T-cell (primary cell): ENCODE results near the gene CSNK1D. TPM values are rescaled to one million over a fixed set of nuclear protein-coding genes. Genes with fewer than 3 reads are reported as not detected.

Source experiments
- ATAC-seq, 4 experiments: fragments of 200-7000 bp in 3 of 4; fragments of 150-1000 bp in 1 of 4; cut with Tn5 transposase; replicated peaks in 1 of 4; 1 replicate in 3 of 4; 2 replicates in 1 of 4; pipeline ENCODE4 v1.10.0; 2021; ENCODE audit warnings: moderate library complexity in 3 of 4, mild to moderate bottlenecking in 2 of 4, moderate number of reproducible peaks in 1 of 4
- CTCF ChIA-PET, 2 donors: fragments of 300-600 bp; sonication (Branson Sonifier 250); formaldehyde crosslinking; loops; one replicate each; lab custom pipeline; 2022; ENCODE audit warnings: antibody characterized with exemption in 2 of 2; lab: Charles Lee
- POLR2A ChIA-PET, 2 donors: fragments of 300-600 bp; sonication (Branson Sonifier 250); formaldehyde crosslinking; loops; one replicate each; lab custom pipeline; 2022; ENCODE audit warnings: antibody characterized with exemption in 2 of 2; lab: Charles Lee
- DNase-seq, 35 experiments: peaks; one replicate each; pipeline versions ENCODE4 v3.0.0 to v3.0.0-alpha.2; 2013 to 2023
- H3K27ac ChIP-seq: one replicate; pipeline ENCODE4 v1.5.1; 2013; ENCODE audit warnings: low read length
- H3K27me3 ChIP-seq, 2 experiments: replicated peaks in 1 of 2; 1 replicate in 1 of 2; 2 replicates in 1 of 2; pipeline versions ENCODE4 v1.6.1 to v1.7.0; 2013; ENCODE audit warnings: low read length in 1 of 2, mixed read lengths in 1 of 2; ENCODE audit not compliant: control insufficient read depth in 2 of 2, insufficient read depth in 2 of 2; ENCODE audit errors: extremely low read depth in 1 of 2
- H3K36me3 ChIP-seq, 2 donors: 1 replicate in 1 of 2; 2 replicates in 1 of 2; pipeline versions ENCODE4 v1.6.1 to v1.7.0; 2013; ENCODE audit warnings: low read length in 1 of 2; ENCODE audit not compliant: control insufficient read depth in 2 of 2, insufficient read depth in 1 of 2; ENCODE audit errors: extremely low read depth in 1 of 2
- H3K4me1 ChIP-seq, 2 experiments: 1 replicate in 1 of 2; 2 replicates in 1 of 2; pipeline versions ENCODE4 v1.6.1 to v1.7.0; 2013; ENCODE audit warnings: low read length in 2 of 2, mixed read lengths in 1 of 2; ENCODE audit not compliant: insufficient read depth in 2 of 2, control insufficient read depth in 1 of 2; ENCODE audit errors: extremely low read depth in 1 of 2
- H3K4me3 ChIP-seq, 2 donors: 1 replicate in 1 of 2; 2 replicates in 1 of 2; pipeline versions ENCODE4 v1.5.1 to v1.7.0; 2013; ENCODE audit warnings: mild to moderate bottlenecking in 2 of 2, low read length in 1 of 2, moderate library complexity in 1 of 2; ENCODE audit not compliant: control insufficient read depth in 1 of 2; ENCODE audit errors: extremely low read depth in 1 of 2
- H3K9me3 ChIP-seq: 2 replicates; pipeline ENCODE4 v1.7.0; 2013
- H3K27ac Mint-ChIP-seq, 2 donors: one replicate each; pipeline ENCODE4 v1.8.0; 2020 to 2021; ENCODE audit warnings: mild to moderate bottlenecking in 2 of 2, mixed read lengths in 2 of 2
- H3K27me3 Mint-ChIP-seq, 2 donors: one replicate each; pipeline ENCODE4 v1.8.0; 2021 to 2022; ENCODE audit warnings: mixed read lengths in 2 of 2
- H3K36me3 Mint-ChIP-seq: one replicate; pipeline ENCODE4 v1.8.0; 2021; ENCODE audit warnings: mixed read lengths
- H3K4me1 Mint-ChIP-seq, 3 donors: one replicate each; pipeline ENCODE4 v1.8.0; 2020 to 2022; ENCODE audit warnings: mixed read lengths in 3 of 3, mild to moderate bottlenecking in 1 of 3
- H3K4me3 Mint-ChIP-seq, 3 donors: one replicate each; pipeline ENCODE4 v1.8.0; 2020 to 2022; ENCODE audit warnings: mild to moderate bottlenecking in 3 of 3, mixed read lengths in 3 of 3, moderate library complexity in 3 of 3
- H3K9me3 Mint-ChIP-seq, 3 donors: one replicate each; pipeline ENCODE4 v1.8.0; 2020 to 2022; ENCODE audit warnings: mixed read lengths in 3 of 3
- WGBS: methylation state at CpG from one replicate; pipeline ENCODE4 v1.1.5; 2013; ENCODE audit warnings: missing lambda C conversion rate; ENCODE audit not compliant: insufficient coverage; 5-methylcytosine and 5-hydroxymethylcytosine counted together
- total RNA-seq, 35 experiments: library from RNA in 6 of 35; stranded (reverse) in 6 of 35; fragments of 120-200 nt in 1 of 35; gene quantifications; one replicate each; pipeline versions ENCODE4 v1.2.1 to v1.2.4 and lab custom pipeline; 2013 to 2026

The CSNK1D gene
- total RNA-seq, 5 donors from 2014 or later (not counting 1 experiment from before 2014, with no cell fraction given), result 177 to 273 (median 194) TPM

DNA sequence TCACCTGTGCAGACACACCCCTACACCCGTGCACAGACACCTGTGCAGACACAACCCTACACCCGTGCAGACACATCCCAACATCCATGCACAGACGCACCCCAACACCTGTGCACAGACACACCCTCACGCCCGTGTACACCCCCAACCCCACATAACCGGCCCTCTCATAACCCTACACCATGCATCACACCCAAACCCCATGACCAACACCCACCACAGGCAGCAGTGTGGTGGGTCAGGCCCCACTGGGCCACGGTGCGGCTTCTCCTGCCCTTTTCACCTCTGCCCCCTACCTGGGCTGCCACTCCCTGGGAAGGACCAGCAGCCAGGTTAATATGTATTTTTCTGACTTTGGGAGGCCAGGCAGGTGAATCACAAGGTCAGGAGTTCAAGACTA lies 48.8 kb downstream of the CSNK1D start:
- H3K36me3 ChIP-seq, result no peaks in the 10 kb centered on the region
- DNase-seq, result no peak
- Mint-ChIP-seq H3K4me3 (no peak overlapping the region), H3K9me3 (no peaks in the 10 kb centered on the region), H3K36me3 (no peaks in the 10 kb centered on the region), H3K27me3 (no peaks in the 10 kb centered on the region), H3K27ac (no peak overlapping the region), H3K4me1 (peaks cover 3 to 5% (median 5%) of the 10 kb centered on the region in 3 donors)
- peaks cover 14 to 24% of the 10 kb centered on the region in 2 experiments for H3K4me1 ChIP-seq
- no peak for ATAC-seq
- no peaks in the 10 kb centered on the region for H3K9me3 ChIP-seq
- peaks cover 0 to 7% of the 10 kb centered on the region in 2 experiments for H3K27me3 ChIP-seq
- no peak overlapping the region for H3K4me3 ChIP-seq
- 81% methylated on average over 6 of the region's 8 CpGs for WGBS
- no peak overlapping the region for H3K27ac ChIP-seq
- ChIA-PET POLR2A (no interaction called here), CTCF (no interaction called here)

DNA sequence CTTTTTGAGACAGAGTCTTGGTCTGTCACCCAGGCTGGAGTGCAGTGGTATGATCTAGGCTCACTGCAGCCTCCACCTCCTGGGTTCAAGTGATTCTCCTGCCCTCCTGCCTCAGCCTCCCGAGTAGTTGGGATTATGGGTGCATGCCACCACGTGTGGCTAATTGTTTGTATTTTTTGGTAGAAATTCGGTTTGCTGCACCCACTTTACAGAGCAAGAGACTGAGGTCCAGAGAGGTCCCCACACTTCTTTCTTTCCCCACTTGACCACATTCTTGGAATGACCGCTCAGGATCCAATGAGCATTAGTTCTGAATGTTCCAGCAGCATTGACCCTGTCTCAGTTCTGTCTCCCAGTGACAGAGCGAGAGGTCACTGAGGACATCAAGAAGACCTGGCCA lies 50.0 kb downstream of the CSNK1D start:
- DNase-seq (no peak), ATAC-seq (no peak)
- H3K4me1 ChIP-seq, result peaks cover 10 to 17% of the 10 kb centered on the region in 2 experiments
- peak overlapping the region in 1 of 2 donors; percentile 27 for H3K27ac Mint-ChIP-seq
- peaks cover 0 to 7% of the 10 kb centered on the region in 2 experiments for H3K27me3 ChIP-seq
- H3K9me3 Mint-ChIP-seq, result no peaks in the 10 kb centered on the region
- no peaks in the 10 kb centered on the region for H3K9me3 ChIP-seq
- ChIA-PET POLR2A (no interaction called here), CTCF (no interaction called here)
- no peak overlapping the region for H3K27ac ChIP-seq
- peaks cover 0 to 5% (median 2%) of the 10 kb centered on the region in 3 donors for H3K4me1 Mint-ChIP-seq
- no peaks in the 10 kb centered on the region for H3K36me3 Mint-ChIP-seq
- H3K27me3 Mint-ChIP-seq, result no peaks in the 10 kb centered on the region
- H3K4me3 Mint-ChIP-seq, result no peak overlapping the region
- H3K4me3 ChIP-seq, result no peak overlapping the region
- no peaks in the 10 kb centered on the region for H3K36me3 ChIP-seq
- WGBS, result 80% methylated on average over 4 of the region's 5 CpGs

DNA sequence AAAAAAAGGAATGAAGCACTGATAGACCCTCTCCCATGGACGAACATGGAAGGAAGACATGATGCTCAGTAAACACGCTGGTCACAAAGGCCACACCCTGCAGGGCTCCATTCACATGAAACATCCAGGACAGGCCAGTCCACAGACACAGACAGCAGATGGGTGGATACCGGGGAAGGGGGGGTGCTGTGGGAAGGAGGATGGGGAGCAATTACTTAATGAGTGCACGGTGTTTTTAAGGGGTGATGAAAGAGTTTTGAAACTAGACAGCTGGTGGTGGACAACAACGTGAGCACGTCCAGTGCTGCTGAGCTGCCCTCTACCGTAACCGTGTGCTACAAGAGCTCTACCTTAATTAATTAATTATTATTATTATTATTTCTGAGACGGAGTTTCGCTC lies 50.7 kb downstream of the CSNK1D start:
- ChIA-PET POLR2A (no interaction called here), CTCF (no interaction called here)

DNA sequence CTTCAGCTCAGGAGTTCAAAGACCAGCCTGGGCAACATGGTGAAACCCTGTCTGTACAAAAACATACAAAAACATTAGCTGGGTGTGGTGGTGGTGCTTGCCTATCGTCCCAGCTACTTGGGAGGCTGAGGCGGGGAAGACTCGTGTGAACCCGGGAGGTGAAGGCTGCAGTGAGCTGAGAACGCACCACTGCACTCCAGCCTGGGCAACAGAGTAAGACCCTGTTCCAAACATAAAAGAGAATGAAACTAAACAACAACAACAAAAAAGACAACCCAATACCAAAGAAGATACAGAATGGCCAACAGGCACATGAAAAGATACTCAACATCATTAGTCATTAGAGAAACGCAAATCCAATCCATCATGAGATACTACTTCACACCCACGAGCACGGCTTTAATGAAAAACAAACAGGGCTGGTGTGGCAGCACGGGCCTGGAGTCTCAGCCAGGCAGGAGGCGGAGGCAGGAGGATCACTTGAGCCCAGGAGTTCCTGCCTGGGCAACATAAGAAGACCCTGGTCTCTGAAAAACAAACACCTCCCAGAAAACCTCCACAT lies 52.1 kb downstream of the CSNK1D start:
- Histone ChIP-seq H3K9me3 (no peaks in the 10 kb centered on the region), H3K4me1 (peaks cover under 1 to 19% of the 10 kb centered on the region in 2 experiments), H3K27ac (no peak overlapping the region), H3K27me3 (no peaks in the 10 kb centered on the region), H3K36me3 (no peaks in the 10 kb centered on the region), H3K4me3 (no peak overlapping the region)
- Mint-ChIP-seq H3K27me3 (no peaks in the 10 kb centered on the region), H3K4me3 (no peak overlapping the region), H3K36me3 (no peaks in the 10 kb centered on the region), H3K27ac (peak overlapping the region; percentile 9 to 22), H3K9me3 (no peaks in the 10 kb centered on the region), H3K4me1 (peaks cover under 1 to 9% (median 3%) of the 10 kb centered on the region in 3 donors)
- WGBS, result 87% methylated on average over 8 of the region's 10 CpGs
- DNase-seq (no peak), ATAC-seq (no peak)
- CTCF ChIA-PET, result no interaction called here
- POLR2A ChIA-PET, result no interaction called here

More for the DNA sequence above, 50.7 kb downstream of the CSNK1D start:
- Mint-ChIP-seq H3K9me3 (no peaks in the 10 kb centered on the region), H3K4me3 (no peak overlapping the region), H3K27ac (no peak overlapping the region), H3K27me3 (no peaks in the 10 kb centered on the region), H3K36me3 (no peaks in the 10 kb centered on the region), H3K4me1 (peaks cover 0 to 5% (median 2%) of the 10 kb centered on the region in 3 donors)
- Histone ChIP-seq H3K4me3 (no peak overlapping the region), H3K36me3 (no peaks in the 10 kb centered on the region), H3K9me3 (no peaks in the 10 kb centered on the region), H3K4me1 (peaks cover 5 to 15% of the 10 kb centered on the region in 2 experiments), H3K27me3 (peaks cover 0 to 7% of the 10 kb centered on the region in 2 experiments), H3K27ac (no peak overlapping the region)
- ATAC-seq (no peak), DNase-seq (no peak)
- no CpG with 5 or more reads among the region's 10 CpGs for WGBS

DNA sequence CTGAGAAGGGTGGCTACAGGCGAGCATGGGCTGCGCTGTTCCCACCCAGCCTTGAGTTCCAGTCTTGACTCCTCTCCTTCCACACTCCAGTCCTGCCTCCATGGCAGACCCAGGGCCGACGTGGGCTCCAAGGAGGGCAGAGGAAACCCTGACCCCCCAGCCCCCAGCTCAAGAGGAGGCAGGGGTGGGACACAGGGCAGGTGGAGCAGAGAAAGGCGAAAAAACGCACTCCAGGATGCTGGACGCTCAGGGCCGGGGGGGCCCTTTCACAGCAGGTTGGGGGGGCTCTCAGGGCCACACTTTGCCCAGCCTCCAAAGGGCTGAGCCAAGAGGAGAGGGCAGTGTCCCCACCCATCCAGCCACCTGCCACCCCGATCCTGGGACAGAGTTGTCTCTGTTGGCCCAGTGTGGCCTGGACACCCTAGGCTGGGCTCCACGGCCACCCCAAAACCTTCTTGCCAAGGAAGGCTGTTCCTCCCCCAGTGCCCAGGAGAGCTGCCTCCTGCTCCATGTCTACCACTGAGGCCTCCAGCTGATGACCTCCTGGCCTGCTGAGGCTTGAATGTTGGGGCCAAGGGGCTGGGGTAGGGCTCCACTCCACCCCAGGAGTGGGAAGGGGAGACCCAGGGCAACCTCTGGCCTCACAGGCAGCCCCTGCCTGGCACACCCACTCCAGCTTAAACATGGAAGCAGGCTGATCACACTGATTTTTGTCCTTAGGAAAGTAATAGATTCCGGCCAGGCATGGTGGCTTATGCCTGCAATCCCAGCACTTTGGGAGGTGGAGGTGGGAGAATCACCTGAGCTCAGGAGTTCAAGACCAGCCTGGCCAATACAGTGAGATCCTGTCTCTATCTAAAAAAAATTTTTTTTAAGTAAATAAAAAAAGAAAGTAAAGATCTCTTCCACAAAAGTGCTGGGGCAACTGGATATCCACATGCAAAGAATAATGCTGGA lies 53.5 kb downstream of the CSNK1D start:
- Mint-ChIP-seq H3K27ac (no peak overlapping the region), H3K36me3 (no peaks in the 10 kb centered on the region), H3K9me3 (no peaks in the 10 kb centered on the region), H3K27me3 (no peaks in the 10 kb centered on the region), H3K4me1 (peaks cover 8 to 21% (median 12%) of the 10 kb centered on the region in 3 donors), H3K4me3 (no peak overlapping the region)
- DNase-seq (no peak), ATAC-seq (no peak)
- ChIA-PET POLR2A (interaction anchor here (0.6 kb wide), 2 partner anchors 25 to 165 kb away, joined by 4 read pairs; no protein-coding TSS in a partner anchor), CTCF (no interaction called here)
- no peaks in the 10 kb centered on the region for H3K9me3 ChIP-seq
- H3K27me3 ChIP-seq, result no peaks in the 10 kb centered on the region
- 83% methylated on average over 6 of the region's 11 CpGs for WGBS
- no peak overlapping the region for H3K4me3 ChIP-seq
- peaks cover 4 to 30% of the 10 kb centered on the region in 2 experiments for H3K4me1 ChIP-seq
- H3K27ac ChIP-seq, result no peak overlapping the region
- H3K36me3 ChIP-seq, result no peaks in the 10 kb centered on the region

DNA sequence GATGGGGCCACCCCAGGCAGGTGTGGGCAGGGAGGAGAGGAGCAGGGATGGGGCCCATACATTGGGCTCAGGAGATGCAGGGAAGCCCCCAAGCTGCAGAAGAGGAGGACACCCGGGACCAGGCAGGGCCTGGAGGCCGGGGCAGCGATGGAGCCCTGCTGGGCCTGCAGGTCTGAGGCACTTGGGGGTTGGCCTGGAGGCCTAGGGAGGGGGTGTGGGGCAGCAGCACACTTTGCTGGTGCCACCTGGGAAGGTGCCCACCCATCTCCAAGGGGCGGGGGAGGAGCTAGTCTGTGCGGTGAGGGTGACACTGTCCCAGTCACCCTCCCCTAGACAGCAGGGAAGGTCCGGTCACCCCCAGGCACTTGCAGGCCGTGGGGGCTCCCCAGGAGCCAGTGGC lies 54.4 kb downstream of the CSNK1D start:
- H3K27ac ChIP-seq, result no peak overlapping the region
- Mint-ChIP-seq H3K27me3 (no peaks in the 10 kb centered on the region), H3K4me3 (no peak overlapping the region), H3K27ac (no peak overlapping the region), H3K4me1 (peaks cover 13 to 29% (median 18%) of the 10 kb centered on the region in 3 donors), H3K9me3 (no peaks in the 10 kb centered on the region), H3K36me3 (no peaks in the 10 kb centered on the region)
- no peaks in the 10 kb centered on the region for H3K27me3 ChIP-seq
- no peak overlapping the region for H3K4me3 ChIP-seq
- WGBS, result 92% methylated on average over 5 of the region's 7 CpGs
- ChIA-PET CTCF (no interaction called here), POLR2A (interaction anchor here in 1 of 2 donors (0.6 kb wide), 1 partner anchor 166 kb away, joined by 4 read pairs; no protein-coding TSS in a partner anchor)
- peaks cover 4 to 36% of the 10 kb centered on the region in 2 experiments for H3K4me1 ChIP-seq
- H3K9me3 ChIP-seq, result no peaks in the 10 kb centered on the region
- no peak for ATAC-seq
- no peaks in the 10 kb centered on the region for H3K36me3 ChIP-seq
- no peak for DNase-seq
